ENCODE data around the gene BABAM2. TPM values are rescaled to one million over a fixed set of nuclear protein-coding genes. Genes with fewer than 3 reads are reported as not detected.

Gene BABAM2
- total and polyA plus RNA-seq, 4 donors, result 9.9 to 17.0 (median 13.9) TPM

GRCh38 chr2:28322981-28323396 is 432.5 kb downstream of the BABAM2 start:
- DNase-seq (ENCODE audit: low spot score), result no peak
- Histone ChIP-seq H3K9ac (ENCODE audit: low read depth in 1 of 2, low read length in 2 of 2) (no peak overlapping the region), H3K4me1 (ENCODE audit: control insufficient read depth in 4 of 4, insufficient read depth in 4 of 4, low read length in 3 of 4) (no peaks in the 10 kb centered on the region), H3K9me3 (ENCODE audit: control insufficient read depth in 4 of 4, low read length in 3 of 4) (no peaks in the 10 kb centered on the region), H3K4me3 (ENCODE audit: low read depth in 1 of 3, low read length in 3 of 3) (no peak overlapping the region), H3K27me3 (ENCODE audit: control insufficient read depth in 4 of 4, insufficient read depth in 4 of 4, low read length in 3 of 4) (no peaks in the 10 kb centered on the region), H3K36me3 (ENCODE audit: control insufficient read depth in 4 of 4, insufficient read depth in 3 of 4, low read depth in 1 of 4, low read length in 3 of 4) (no peaks in the 10 kb centered on the region), H3K27ac (ENCODE audit: low read depth in 1 of 2, low read length in 2 of 2) (no peak overlapping the region)
- TF ChIP-seq TAF1 (conservative IDR thresholded peaks at IDR 0.05) (no peak), RAD21 (IDR thresholded peaks at IDR 0.05) (no peak), MAX (IDR thresholded peaks at IDR 0.05) (no peak), NR2F2 (IDR thresholded peaks at IDR 0.05) (no peak), FOXA2 (IDR thresholded peaks at IDR 0.05) (no peak), YY1 (IDR thresholded peaks at IDR 0.05) (no peak), GABPA (IDR thresholded peaks at IDR 0.05 in 1 of 2, conservative IDR thresholded peaks at IDR 0.05 in 1 of 2) (no peak), EGR1 (IDR thresholded peaks at IDR 0.05; ENCODE audit: low read depth in 2 of 2) (no peak), HNF4G (IDR thresholded peaks at IDR 0.05) (no peak), JUND (IDR thresholded peaks at IDR 0.05) (no peak), FOXA1 (IDR thresholded peaks at IDR 0.05) (no peak), REST (IDR thresholded peaks at IDR 0.05) (no peak), SP1 (IDR thresholded peaks at IDR 0.05) (no peak), RXRA (IDR thresholded peaks at IDR 0.05) (no peak), ZBTB33 (IDR thresholded peaks at IDR 0.05) (no peak), ATF3 (IDR thresholded peaks at IDR 0.05) (no peak), HNF4A (conservative IDR thresholded peaks at IDR 0.05) (no peak), CTCF (IDR thresholded peaks at IDR 0.05; ENCODE audit: low read depth, low read length, missing input control) (no peak)
- WGBS, result 96% methylated on average over 6 of the region's 6 CpGs

Measured in liver (tissue), 9 donors.